HFFc6 (cell line): Measurements from ENCODE around the gene RAB9A. TPM values are rescaled to one million over a fixed set of nuclear protein-coding genes. Genes with fewer than 3 reads are reported as not detected.

Experiments used
- DNase-seq: peaks from one replicate; pipeline ENCODE4 v3.0.0-alpha.2; 2018
- H3K27ac Mint-ChIP-seq: 2 replicates; pipeline ENCODE4 v1.8.0; 2020; ENCODE audit warnings: mild to moderate bottlenecking, mixed read lengths
- H3K27me3 Mint-ChIP-seq: 2 replicates; pipeline ENCODE4 v1.8.0; 2021; ENCODE audit warnings: mild to moderate bottlenecking, moderate library complexity, mixed read lengths; ENCODE audit not compliant: insufficient read depth
- H3K36me3 Mint-ChIP-seq: 2 replicates; pipeline ENCODE4 v1.8.0; 2021; ENCODE audit warnings: low read depth, mixed read lengths
- H3K4me1 Mint-ChIP-seq: 2 replicates; pipeline ENCODE4 v1.8.0; 2020; ENCODE audit warnings: low read depth, mixed read lengths
- H3K4me3 Mint-ChIP-seq: 2 replicates; pipeline ENCODE4 v1.8.0; 2020; ENCODE audit warnings: mild to moderate bottlenecking, moderate library complexity, mixed read lengths
- H3K9me3 Mint-ChIP-seq: 2 replicates; pipeline ENCODE4 v1.8.0; 2020; ENCODE audit warnings: mild to moderate bottlenecking, mixed read lengths
- CTCF ChIP-seq: fragments of 200-600 bp; sonication (generic); IDR thresholded peaks from 2 replicates; pipeline ENCODE4 v1.5.0; 2021; ENCODE audit warnings: antibody characterized with exemption, mild to moderate bottlenecking
- total RNA-seq, 6 experiments: library from RNA; stranded (reverse); fragmentation: NEBNext Ultra II Directional; extraction: Animal tissue kit (Norgen Biotek cat#: 25700); gene quantifications; 2 replicates in 1 of 6; 3 replicates in 5 of 6; pipeline ENCODE4 v1.2.3, GENCODE V29; 2021

The RAB9A gene
- total RNA-seq, 6 experiments from 2014 or later, result 13.5 to 18.3 (median 15.1) TPM

DNA sequence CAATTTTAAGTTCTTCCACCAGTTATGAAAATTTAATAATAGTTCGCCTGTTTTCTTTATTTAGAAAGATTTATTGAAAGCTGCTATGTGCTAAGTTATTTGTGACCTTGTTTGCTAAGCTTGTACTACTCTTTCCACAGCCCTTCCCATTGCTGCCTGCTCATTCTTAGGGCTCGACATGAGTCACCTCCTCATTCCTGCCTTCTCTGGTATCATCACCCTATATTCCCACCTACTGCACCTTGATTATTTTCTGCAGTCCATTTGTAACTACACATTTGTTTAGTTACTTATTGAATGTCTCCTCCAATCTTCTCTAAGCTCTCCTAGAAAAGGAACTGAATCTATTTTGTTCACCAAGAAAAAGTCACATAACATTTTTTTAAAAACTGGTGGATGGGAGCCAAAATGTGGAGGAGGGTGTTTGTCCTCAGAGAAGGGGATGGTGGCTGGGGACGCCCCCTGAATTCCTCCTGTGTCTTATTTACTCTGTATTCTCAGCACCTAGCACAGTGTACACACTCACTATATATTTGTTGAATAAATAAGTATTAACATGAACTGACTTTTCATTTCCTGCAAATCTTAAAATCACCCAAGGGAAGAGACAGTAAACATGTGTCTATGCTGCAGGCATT, 3.7 kb upstream of the RAB9A start:
- H3K27ac Mint-ChIP-seq, result no peak overlapping the region; the same call in 1 of the 2 replicates

GRCh38 chrX:13687203-13687602, 1.7 kb upstream of the RAB9A start:
- Mint-ChIP-seq H3K4me3 (no peak overlapping the region), H3K36me3 (no peaks in the 10 kb centered on the region), H3K4me1 (peaks cover 41% of the 10 kb centered on the region), H3K27ac (no peak overlapping the region), H3K9me3 (no peaks in the 10 kb centered on the region), H3K27me3 (peaks cover 1% of the 10 kb centered on the region; the same call in 1 of the 2 replicates)
- DNase-seq, result no peak
- no peak for TF ChIP-seq CTCF

More for the DNA sequence above, 3.7 kb upstream of the RAB9A start:
- no peak for TF ChIP-seq CTCF
- no peaks in the 10 kb centered on the region for H3K27me3 Mint-ChIP-seq
- no peaks in the 10 kb centered on the region for H3K36me3 Mint-ChIP-seq
- peak overlapping the region; percentile 1; the same call in 1 of the 2 replicates for H3K4me3 Mint-ChIP-seq
- no peak for DNase-seq
- H3K4me1 Mint-ChIP-seq, result peaks cover 30% of the 10 kb centered on the region
- H3K9me3 Mint-ChIP-seq, result no peaks in the 10 kb centered on the region

GRCh38 chrX:13688384-13688957, 457 bp upstream of the RAB9A start:
- TF ChIP-seq CTCF, result no peak
- DNase-seq, result no peak
- peaks cover 1% of the 10 kb centered on the region; the same call in 1 of the 2 replicates for H3K27me3 Mint-ChIP-seq
- peak overlapping the region; percentile 91 for H3K27ac Mint-ChIP-seq
- H3K9me3 Mint-ChIP-seq, result no peaks in the 10 kb centered on the region
- H3K36me3 Mint-ChIP-seq, result no peaks in the 10 kb centered on the region
- H3K4me3 Mint-ChIP-seq, result peak overlapping the region; percentile 91
- H3K4me1 Mint-ChIP-seq, result peaks cover 54% of the 10 kb centered on the region

GRCh38 chrX:13689741-13690211, 848 bp downstream of the RAB9A start:
- H3K4me3 Mint-ChIP-seq, result peak overlapping the region; percentile 91
- peaks cover 1% of the 10 kb centered on the region; the same call in 1 of the 2 replicates for H3K27me3 Mint-ChIP-seq
- no peaks in the 10 kb centered on the region for H3K9me3 Mint-ChIP-seq
- peaks cover 57% of the 10 kb centered on the region for H3K4me1 Mint-ChIP-seq
- no peak for DNase-seq
- H3K36me3 Mint-ChIP-seq, result no peaks in the 10 kb centered on the region
- peak overlapping the region; percentile 91 for H3K27ac Mint-ChIP-seq
- no peak for TF ChIP-seq CTCF

DNA sequence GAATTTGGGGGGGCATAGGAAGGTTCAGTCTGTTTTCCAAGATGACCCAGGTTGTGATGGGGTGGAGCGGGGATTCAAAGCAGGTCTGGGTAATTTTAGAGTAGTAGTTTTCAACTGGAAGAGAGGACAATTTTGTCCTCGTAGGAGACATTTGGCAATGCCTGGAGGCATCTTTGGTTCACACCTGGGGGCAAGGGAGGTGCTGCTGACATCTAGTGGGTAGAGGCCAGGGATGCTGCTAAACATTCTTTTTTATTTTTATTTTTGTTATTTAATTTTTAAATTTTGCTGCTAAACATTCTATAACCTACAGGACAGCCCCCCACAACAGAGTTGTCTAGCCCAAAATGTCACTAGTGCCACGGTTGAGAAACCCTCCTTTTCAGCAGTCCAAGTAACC, 1.9 kb downstream of the RAB9A start:
- no peaks in the 10 kb centered on the region for H3K36me3 Mint-ChIP-seq
- no peak for DNase-seq
- H3K27ac Mint-ChIP-seq, result peak overlapping the region; percentile 91; the same call in 1 of the 2 replicates
- peak overlapping the region; percentile 91 for H3K4me3 Mint-ChIP-seq
- H3K9me3 Mint-ChIP-seq, result no peaks in the 10 kb centered on the region
- peaks cover 54% of the 10 kb centered on the region for H3K4me1 Mint-ChIP-seq
- TF ChIP-seq CTCF, result peak; percentile 38; the same call in 1 of the 2 replicates
- peaks cover 1% of the 10 kb centered on the region; the same call in 1 of the 2 replicates for H3K27me3 Mint-ChIP-seq
